ENCODE data around the gene GRM7.

The GRM7 gene

GRCh38 chr3:7209098-7209497 is 348.2 kb downstream of the GRM7 start:
- ChIA-PET POLR2A (no interaction called here), CTCF (no interaction called here)
- Histone ChIP-seq H3K27ac (ENCODE audit: extremely low read depth, low read depth, low read length) (no peak overlapping the region), H3K4me3 (ENCODE audit: low read depth, low read length) (no peak overlapping the region), H3K9me3 (ENCODE audit: control insufficient read depth, insufficient read depth, low read depth, low read length) (no peaks in the 10 kb centered on the region), H3K4me1 (ENCODE audit: control insufficient read depth, insufficient read depth, low read length) (no peaks in the 10 kb centered on the region), H3K36me3 (ENCODE audit: control insufficient read depth in 2 of 2, insufficient read depth in 1 of 2, low read length in 2 of 2) (no peaks in the 10 kb centered on the region)
- no peak for TF ChIP-seq ZFHX2 (tag by site-specific recombination; conservative IDR thresholded peaks at IDR 0.05)
- TF ChIP-seq ZNF2 (tag by site-specific recombination; IDR thresholded peaks at IDR 0.05), result no peak
- no peak for TF ChIP-seq KLF8 (tag by site-specific recombination; IDR thresholded peaks at IDR 0.05)
- no peak for TF ChIP-seq ZNF701 (tag by site-specific recombination; IDR thresholded peaks at IDR 0.05)
- no peak for TF ChIP-seq ZNF449 (tag by site-specific recombination; IDR thresholded peaks at IDR 0.05)
- no peak for TF ChIP-seq SP7 (tag by site-specific recombination; IDR thresholded peaks at IDR 0.05)
- TF ChIP-seq BCL11B (tag by site-specific recombination; IDR thresholded peaks at IDR 0.05; ENCODE audit: low read depth), result no peak
- no peak for TF ChIP-seq ZNF645 (tag by site-specific recombination; IDR thresholded peaks at IDR 0.05)
- no peak for TF ChIP-seq ZNF658 (tag by site-specific recombination; IDR thresholded peaks at IDR 0.05)
- TF ChIP-seq ZNF221 (tag by site-specific recombination; IDR thresholded peaks at IDR 0.05; ENCODE audit: borderline replicate concordance), result no peak
- no peak for TF ChIP-seq KLF7 (tag by site-specific recombination; IDR thresholded peaks at IDR 0.05; ENCODE audit: borderline replicate concordance)
- no peak for TF ChIP-seq PRDM6 (tag by site-specific recombination; IDR thresholded peaks at IDR 0.05)
- TF ChIP-seq SP3 (tag by site-specific recombination; IDR thresholded peaks at IDR 0.05), result no peak
- no peak for TF ChIP-seq GLI2 (tag by site-specific recombination; IDR thresholded peaks at IDR 0.05; ENCODE audit: borderline replicate concordance, low read depth)
- no peak for TF ChIP-seq ZNF157 (tag by site-specific recombination; IDR thresholded peaks at IDR 0.05)
- TF ChIP-seq HOXA7 (CRISPR knock-in tag; IDR thresholded peaks at IDR 0.05; ENCODE audit: borderline replicate concordance), result no peak
- no peak for TF ChIP-seq ZNF354C (tag by site-specific recombination; IDR thresholded peaks at IDR 0.05; ENCODE audit: borderline replicate concordance, low read depth)

GRCh38 chr3:7211740-7212139 is 350.8 kb downstream of the GRM7 start:
- H3K27ac ChIP-seq (ENCODE audit: extremely low read depth, low read depth, low read length), result no peak overlapping the region
- no peak overlapping the region for H3K4me3 ChIP-seq (ENCODE audit: low read depth, low read length)
- H3K36me3 ChIP-seq (ENCODE audit: control insufficient read depth in 2 of 2, insufficient read depth in 1 of 2, low read length in 2 of 2), result no peaks in the 10 kb centered on the region
- TF ChIP-seq ZNF521 (tag by site-specific recombination; IDR thresholded peaks at IDR 0.05) (no peak), ZNF777 (tag by site-specific recombination; IDR thresholded peaks at IDR 0.05; ENCODE audit: borderline replicate concordance) (no peak), KLF1 (tag by site-specific recombination; IDR thresholded peaks at IDR 0.05) (no peak), ZNF792 (tag by site-specific recombination; IDR thresholded peaks at IDR 0.05) (no peak), ZNF658 (tag by site-specific recombination; IDR thresholded peaks at IDR 0.05) (no peak), ZBTB26 (tag by site-specific recombination; optimal IDR thresholded peaks at IDR 0.05) (no peak)
- no peaks in the 10 kb centered on the region for H3K4me1 ChIP-seq (ENCODE audit: control insufficient read depth, insufficient read depth, low read length)
- H3K9me3 ChIP-seq (ENCODE audit: control insufficient read depth, insufficient read depth, low read depth, low read length), result no peaks in the 10 kb centered on the region
- ChIA-PET CTCF (no interaction called here), POLR2A (interaction anchor here (0.7 kb wide), 1 partner anchor 1120 kb away, joined by 3 read pairs; no protein-coding TSS in a partner anchor)
